WTC11 (cell line): ENCODE measurements around the gene HOATZ.

Experiments
- ARID4B ChIP-seq: sonication (generic); formaldehyde crosslinking; IDR thresholded peaks from 2 replicates; pipeline ENCODE4 v1.8.0; 2023; ENCODE audit warnings: missing genetic modification reagents, mild to moderate bottlenecking, borderline replicate concordance
- ATF3 ChIP-seq: sonication (generic); formaldehyde crosslinking; conservative IDR thresholded peaks from 2 replicates; pipeline ENCODE4 v1.8.1; 2022; ENCODE audit warnings: mild to moderate bottlenecking, missing genetic modification reagents
- CREB1 ChIP-seq: sonication (generic); formaldehyde crosslinking; IDR thresholded peaks from 2 replicates; pipeline ENCODE4 v1.8.0; 2023; ENCODE audit warnings: mild to moderate bottlenecking, missing genetic modification reagents
- CREM ChIP-seq: sonication (generic); formaldehyde crosslinking; IDR thresholded peaks from 2 replicates; pipeline ENCODE4 v1.8.1; 2022; ENCODE audit warnings: mild to moderate bottlenecking, missing genetic modification reagents, moderate library complexity
- CTCF ChIP-seq: fragments of 200-600 bp; IDR thresholded peaks from 2 replicates; pipeline ENCODE4 v1.8.0; 2022; ENCODE audit warnings: antibody characterized with exemption
- E2F5 ChIP-seq: sonication (generic); formaldehyde crosslinking; IDR thresholded peaks from 2 replicates; pipeline ENCODE4 v1.8.1; 2022; ENCODE audit warnings: mild to moderate bottlenecking, moderate library complexity, missing genetic modification reagents
- ESRRA ChIP-seq: sonication (generic); formaldehyde crosslinking; IDR thresholded peaks from 2 replicates; pipeline ENCODE4 v1.8.1; 2022; ENCODE audit warnings: mild to moderate bottlenecking, missing genetic modification reagents, borderline replicate concordance
- ZNF138 ChIP-seq: sonication (generic); formaldehyde crosslinking; conservative IDR thresholded peaks from 2 replicates; pipeline ENCODE4 v1.8.1; 2022; ENCODE audit warnings: mild to moderate bottlenecking, moderate library complexity, missing genetic modification reagents

- TF ChIP-seq ESRRA (no peak), CTCF (no peak), E2F5 (no peak), ATF3 (CRISPR knock-in tag) (no peak), ZNF138 (CRISPR knock-in tag) (no peak), CREB1 (CRISPR knock-in tag) (no peak), ARID4B (CRISPR knock-in tag) (no peak), CREM (no peak)
Measured at GRCh38 chr11:111559800-111560464, 45.4 kb downstream of the HOATZ start.
